Testis (tissue), 2 donors: ENCODE measurements around the gene C11orf97.

Source experiments
- CTCF ChIP-seq, 3 experiments: fragments of 450-650 bp in 2 of 3; fragments of 200-600 bp in 1 of 3; sonication (generic) in 1 of 3; IDR thresholded peaks; one replicate each; pipeline ENCODE4 v1.5.1; 2016 to 2019; ENCODE audit warnings: antibody characterized with exemption in 3 of 3, mild to moderate bottlenecking in 2 of 3, moderate library complexity in 1 of 3
- POLR2A ChIP-seq: fragments of 450-650 bp; IDR thresholded peaks from one replicate; pipeline ENCODE4 v1.6.1; 2017; ENCODE audit warnings: antibody characterized with exemption, mild to moderate bottlenecking, moderate library complexity

- TF ChIP-seq POLR2A (no peak), CTCF (IDR thresholded peaks at IDR 0.05) (no peak)
Measured at GRCh38 chr11:94518300-94518699, 6.0 kb downstream of the C11orf97 start.
